GM21825 (cell line): Measurements from ENCODE around the gene CXCL5.
"Not testable (repeated sequence)": the region's sequence is repeated elsewhere in the genome, so short reads cannot be mapped to it uniquely, and the experiment has no call there.

Experiments used
- ATAC-seq: cut with Tn5 transposase; IDR thresholded peaks from one replicate; pipeline ENCODE4 v1.9.1; 2021; ENCODE audit warnings: mild to moderate bottlenecking, moderate library complexity; ENCODE audit not compliant: unreplicated experiment

CXCL5 gene

DNA sequence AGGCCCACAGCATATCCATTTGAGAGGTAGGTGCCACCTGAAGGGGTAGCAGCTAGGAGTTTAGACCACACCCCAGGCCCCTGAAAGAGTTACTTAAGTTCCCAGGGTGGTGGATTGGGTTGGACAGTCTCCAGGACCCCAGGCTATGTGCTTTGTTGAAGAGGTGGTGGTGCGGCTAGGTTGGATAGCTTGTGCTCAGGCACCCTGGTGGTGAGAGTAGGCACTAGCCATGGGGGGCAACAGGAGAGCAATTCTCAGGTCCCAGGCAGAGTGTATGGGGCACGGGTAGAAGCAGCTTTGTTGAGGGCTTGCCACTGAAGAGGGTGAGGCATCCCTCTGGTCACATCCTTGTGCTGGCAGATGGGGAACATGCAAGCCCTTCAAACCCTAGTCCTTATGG lies 22.3 kb downstream of the CXCL5 start:
- ATAC-seq, result no peak

GRCh38 chr4:73974352-73974751 lies 24.1 kb downstream of the CXCL5 start:
- no peak for ATAC-seq

- no peak for ATAC-seq
Observed at GRCh38 chr4:73970945-73971344, 27.5 kb downstream of the CXCL5 start.

DNA sequence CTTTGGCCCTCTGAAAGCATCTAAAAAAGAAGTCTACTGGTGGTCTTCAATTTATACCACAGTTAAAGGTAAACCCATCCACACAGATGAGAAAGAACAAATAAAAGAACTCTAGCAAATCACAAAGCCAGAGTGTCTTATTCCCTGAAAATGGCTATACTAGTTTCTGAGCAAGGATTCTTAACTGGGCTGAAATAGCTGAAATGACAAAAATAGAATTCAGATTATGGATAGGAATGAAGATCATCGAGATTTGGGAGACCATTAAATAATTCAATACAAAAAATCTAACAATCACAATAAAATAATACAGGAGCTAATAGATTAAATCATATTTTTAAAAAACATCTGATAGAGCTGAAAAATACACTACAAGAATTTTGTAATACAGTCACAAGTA lies 28.5 kb downstream of the CXCL5 start:
- no peak for ATAC-seq

GRCh38 chr4:73967866-73968265 lies 30.6 kb downstream of the CXCL5 start:
- ATAC-seq, result no peak

DNA sequence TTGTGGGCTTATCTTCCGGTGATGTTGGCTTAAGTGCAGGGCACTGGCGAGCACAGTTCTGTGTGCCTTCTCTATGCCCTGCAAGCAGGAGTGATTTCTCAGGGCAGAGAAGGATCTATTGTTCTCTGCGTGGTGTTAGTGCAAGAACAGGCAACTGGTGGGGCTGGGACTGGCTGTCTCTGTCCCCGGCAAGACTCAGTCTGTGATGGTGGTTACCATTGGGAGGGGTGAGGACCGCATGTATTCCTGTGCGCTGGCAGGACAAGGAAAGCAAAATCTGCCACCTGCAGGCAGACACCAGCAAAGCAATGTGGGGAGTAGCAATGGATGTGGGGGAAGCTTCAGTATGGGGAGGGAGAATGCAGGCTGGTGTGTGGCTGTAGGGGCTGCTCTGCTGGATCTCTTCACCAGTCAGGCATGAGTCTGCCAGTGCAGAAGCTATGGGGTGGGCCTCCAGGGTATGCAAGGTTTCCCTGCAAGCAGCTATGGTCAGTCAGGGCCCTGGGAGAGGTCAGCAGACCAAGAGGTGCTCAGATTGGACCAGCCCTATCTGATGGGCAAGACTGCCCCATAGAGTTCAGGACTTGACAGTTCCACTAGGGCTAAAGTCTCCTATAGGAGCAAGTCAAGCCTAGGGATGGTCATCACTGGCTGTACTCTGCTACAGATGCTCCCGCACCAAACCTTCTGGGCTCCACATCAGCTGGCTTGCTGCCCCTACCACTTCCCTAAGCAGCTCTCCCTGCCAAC lies 33.4 kb downstream of the CXCL5 start:
- ATAC-seq, result no peak

DNA sequence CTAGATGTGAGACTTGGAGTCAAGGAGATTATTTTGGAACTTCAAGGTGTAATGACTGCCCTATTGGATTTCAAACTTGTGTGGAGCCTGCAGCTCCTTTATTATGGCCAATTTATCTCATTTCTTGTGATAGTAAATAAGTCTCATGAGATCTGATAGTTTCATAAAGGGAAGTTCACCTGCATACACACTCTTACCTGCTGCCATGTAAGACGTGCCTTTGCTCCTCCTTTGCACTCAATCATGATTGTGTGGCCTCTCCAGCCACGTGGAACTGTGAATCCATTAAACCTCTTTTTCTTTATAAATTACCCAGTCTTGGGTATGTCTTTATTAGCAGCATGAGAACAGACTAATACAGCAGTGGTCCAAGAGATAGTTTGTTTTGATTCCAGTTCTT lies 35.8 kb downstream of the CXCL5 start:
- ATAC-seq, result no peak

- ATAC-seq, result not testable (repeated sequence)
Observed at GRCh38 chr4:73959041-73959440, 39.4 kb downstream of the CXCL5 start.

- ATAC-seq, result no peak
Observed at GRCh38 chr4:73952352-73952751, 46.1 kb downstream of the CXCL5 start.

DNA sequence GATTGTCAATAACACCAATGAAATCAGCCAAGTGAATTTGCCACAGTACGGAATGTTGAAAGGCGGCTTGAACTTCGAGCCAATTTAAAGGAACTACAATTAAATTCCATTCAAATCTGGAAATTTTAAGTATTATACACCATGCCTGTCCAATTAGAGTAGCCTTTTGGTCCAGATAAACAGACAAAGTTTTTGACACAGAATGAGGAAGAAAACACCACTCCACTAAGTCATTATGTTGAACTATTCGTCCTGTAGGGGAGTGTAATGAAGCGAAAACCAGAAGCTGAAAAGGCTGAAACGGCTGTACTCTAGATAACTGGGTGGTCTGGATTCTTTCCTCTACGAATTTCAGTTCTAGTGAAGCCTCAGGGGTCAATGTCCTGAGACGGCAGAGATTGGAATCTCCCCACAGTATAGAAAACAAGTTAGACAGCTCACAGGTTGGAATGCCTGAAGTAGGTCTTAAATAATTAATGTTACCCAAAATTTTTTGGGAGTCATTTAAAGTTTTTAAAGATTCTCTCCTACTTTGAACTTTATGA lies 48.0 kb downstream of the CXCL5 start:
- ATAC-seq, result not testable (repeated sequence)

DNA sequence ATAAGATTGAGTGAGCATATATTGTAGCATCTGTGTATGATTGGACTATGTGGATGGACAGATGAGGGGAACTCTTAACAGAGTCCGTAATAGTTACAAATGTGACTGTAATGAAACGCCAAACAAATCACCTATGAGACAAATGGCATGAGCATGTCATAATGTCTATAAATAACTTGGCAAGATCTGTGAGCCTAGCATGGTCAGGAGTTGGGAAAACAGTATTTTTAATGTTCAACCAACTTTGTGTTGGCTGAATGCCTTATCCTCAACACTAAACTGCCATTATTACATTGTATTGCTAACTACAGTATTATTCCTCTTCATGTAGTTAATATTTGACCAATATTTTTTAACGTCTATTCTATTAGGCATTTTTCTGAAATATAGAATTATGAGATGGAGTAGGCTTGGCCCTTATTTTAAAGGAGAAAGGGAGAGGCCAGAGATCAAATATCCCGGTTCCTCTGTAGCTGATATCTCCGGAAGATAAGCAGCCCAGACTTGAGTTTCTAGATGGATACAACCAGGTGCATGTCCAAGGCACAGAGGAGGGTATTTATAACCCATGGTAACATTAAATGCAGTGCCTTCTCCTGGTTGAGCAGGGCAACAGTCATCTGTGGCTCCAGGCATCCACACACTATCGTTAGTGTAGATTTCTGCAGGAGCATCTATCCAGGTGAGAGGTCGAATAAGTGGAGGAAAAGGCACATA lies 49.3 kb downstream of the CXCL5 start:
- no peak for ATAC-seq

DNA sequence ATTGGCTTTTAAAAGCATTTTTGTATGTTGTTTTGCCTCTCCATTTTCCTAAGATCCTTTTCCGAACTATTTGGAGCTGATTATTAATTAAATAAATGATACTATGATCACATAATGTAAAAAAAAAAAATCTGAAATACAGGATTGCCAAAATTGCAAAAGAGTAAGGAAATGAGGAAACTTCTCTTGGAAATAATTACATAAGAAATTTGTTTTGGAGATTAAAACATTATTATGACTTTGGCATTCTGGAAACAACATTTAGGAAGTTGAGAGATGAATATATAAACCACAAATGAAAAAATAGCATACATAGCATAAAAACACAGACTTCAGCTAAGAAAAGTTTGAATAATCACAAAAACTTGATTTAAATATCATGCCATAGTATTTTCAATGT lies 50.2 kb downstream of the CXCL5 start:
- no peak for ATAC-seq

DNA sequence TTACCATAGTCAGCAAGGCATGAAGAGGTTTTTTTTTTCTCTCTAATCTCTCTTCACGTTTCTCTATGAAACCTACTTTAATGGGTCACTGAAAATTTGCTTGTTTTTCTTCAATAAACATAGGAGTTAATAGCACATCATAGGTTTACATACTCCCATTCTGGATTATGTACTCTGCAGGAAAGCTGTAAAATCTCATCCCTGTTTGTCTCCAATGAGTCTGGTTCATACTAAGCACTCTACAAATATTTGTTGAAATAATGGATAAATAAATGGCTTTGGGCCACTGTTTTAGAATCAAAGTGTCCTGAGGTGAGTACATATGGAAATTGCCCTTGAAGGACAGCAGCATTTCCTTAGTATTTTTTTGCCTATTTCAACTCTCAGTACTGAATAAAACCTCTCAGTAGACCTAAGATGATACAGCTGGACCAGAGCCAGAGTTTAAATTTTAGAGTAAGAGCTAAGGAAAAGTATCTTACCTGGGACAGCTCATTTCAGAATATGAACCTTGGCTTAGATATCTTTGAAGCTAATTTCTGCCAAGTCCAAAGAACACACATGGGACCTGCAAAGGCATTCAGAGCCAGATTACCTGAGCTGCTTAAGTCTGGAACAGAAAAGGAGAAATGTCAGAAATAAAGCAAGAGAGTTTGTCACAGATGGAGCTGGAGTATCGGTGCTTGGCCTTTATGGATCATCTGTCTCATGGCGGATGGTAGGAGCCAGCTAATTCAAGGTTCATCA lies 51.1 kb downstream of the CXCL5 start:
- ATAC-seq, result no peak

DNA sequence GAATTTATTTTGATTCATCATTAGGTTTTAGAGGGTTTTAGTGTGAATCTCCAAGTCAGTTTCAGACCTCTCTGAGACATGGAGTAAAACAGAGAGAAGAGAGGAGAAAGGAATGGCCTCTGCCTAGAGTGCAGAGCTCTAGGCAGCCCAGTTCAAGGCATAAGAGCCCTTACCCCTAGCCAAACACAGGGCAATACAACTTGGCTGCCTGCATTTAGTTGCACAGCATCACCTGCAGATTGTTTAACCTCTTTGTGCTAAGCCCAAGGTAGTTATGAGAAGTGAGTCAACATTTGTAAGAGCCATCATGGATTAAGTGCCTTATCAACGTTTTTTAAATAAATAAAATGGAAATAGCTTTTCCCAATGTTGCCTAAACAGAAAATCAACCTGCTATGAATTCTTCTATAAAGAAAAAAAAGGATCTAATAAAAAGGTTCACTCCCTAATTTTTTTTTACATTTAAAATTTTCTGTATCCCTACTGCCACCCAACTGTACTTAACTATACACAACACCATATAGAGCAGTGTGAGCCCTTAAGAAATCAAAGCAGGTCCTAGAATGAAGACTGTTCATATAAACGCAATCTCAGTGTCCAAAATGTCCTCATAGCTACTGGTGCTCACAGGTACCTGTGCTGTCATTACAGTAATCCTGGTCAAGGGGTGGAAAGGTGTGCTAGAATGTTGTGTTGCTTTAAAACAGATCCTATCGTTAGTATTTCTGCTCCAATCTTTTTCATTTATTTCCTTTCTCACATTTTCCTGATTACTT lies 52.6 kb downstream of the CXCL5 start:
- no peak for ATAC-seq
